Endothelial cell of umbilical vein (primary cell): ENCODE results near the gene PAGR1. TPM values are rescaled to one million over a fixed set of nuclear protein-coding genes. Genes with fewer than 3 reads are reported as not detected.

Experiments
- BruUV-seq: library from RNA; stranded (reverse); fragments of 400-500 nt; replicated peaks from 2 replicates; lab custom pipeline; 2021; lab: Mats Ljungman, UMichigan
- CTCF ChIA-PET: fragments of 300-600, 350-600 bp; sonication (Branson Sonifier 250); formaldehyde crosslinking; loops from one replicate; lab custom pipeline; 2021; ENCODE audit warnings: antibody characterized with exemption, inconsistent platforms; lab: Charles Lee
- POLR2A ChIA-PET: fragments of 300-600, 350-600 bp; sonication (Branson Sonifier 250); formaldehyde crosslinking; loops from one replicate; lab custom pipeline; 2021; ENCODE audit warnings: antibody characterized with exemption, inconsistent platforms; lab: Charles Lee
- DNase-seq: peaks from one replicate; pipeline ENCODE4 v3.0.0-alpha.2; 2011; ENCODE audit warnings: low read depth, low spot score
- FAIRE-seq: peaks from 2 replicates; lab custom pipeline; 2011; peaks lifted over from hg19 to GRCh38; lab: Jason Lieb, UNC
- H2AFZ ChIP-seq: 2 replicates; pipeline ENCODE4 v1.6.0; 2012; ENCODE audit warnings: low read depth, low read length, control low read depth, inconsistent platforms
- H3K27ac ChIP-seq: 2 replicates; pipeline ENCODE4 v1.5.1; 2011; ENCODE audit warnings: low read depth, mild to moderate bottlenecking, control low read depth, low read length, moderate library complexity; ENCODE audit not compliant: insufficient read depth
- H3K27me3 ChIP-seq, 2 experiments: 2 replicates each; pipeline versions ENCODE4 v1.6.0 to v1.6.1; 2011; ENCODE audit warnings: low read length in 2 of 2, mixed read lengths in 1 of 2; ENCODE audit not compliant: control insufficient read depth in 2 of 2, insufficient read depth in 2 of 2
- H3K36me3 ChIP-seq, 2 experiments: 2 replicates in 1 of 2; 3 replicates in 1 of 2; pipeline ENCODE4 v1.5.1; 2011; ENCODE audit warnings: low read length in 2 of 2, mild to moderate bottlenecking in 1 of 2, moderate library complexity in 1 of 2; ENCODE audit not compliant: control insufficient read depth in 2 of 2, insufficient read depth in 2 of 2; ENCODE audit errors: extremely low read depth in 1 of 2
- H3K4me1 ChIP-seq: 3 replicates; pipeline ENCODE4 v1.5.1; 2011; ENCODE audit warnings: mild to moderate bottlenecking, low read length; ENCODE audit not compliant: control insufficient read depth, insufficient read depth; ENCODE audit errors: extremely low read depth
- H3K4me2 ChIP-seq: 2 replicates; pipeline ENCODE4 v1.6.1; 2011; ENCODE audit warnings: low read length, control low read depth, mixed read lengths; ENCODE audit not compliant: insufficient read depth
- H3K4me3 ChIP-seq, 3 experiments: fragments of 200-600 bp in 1 of 3; sonication (generic), shearing (Covaris generic) in 1 of 3; replicated peaks in 1 of 3; 2 replicates each; pipeline ENCODE4 v1.5.1; 2011 to 2016; ENCODE audit warnings: control low read depth in 3 of 3, low read length in 3 of 3, mild to moderate bottlenecking in 2 of 3, inconsistent platforms in 1 of 3, low read depth in 1 of 3, moderate library complexity in 1 of 3; ENCODE audit not compliant: insufficient read depth in 1 of 3
- H3K79me2 ChIP-seq: 2 replicates; pipeline ENCODE4 v1.6.0; 2012; ENCODE audit warnings: low read length, inconsistent platforms; ENCODE audit not compliant: control insufficient read depth, insufficient read depth
- H3K9ac ChIP-seq: replicated peaks from 2 replicates; pipeline ENCODE3; 2011; ENCODE audit warnings: low read length, control low read depth; ENCODE audit not compliant: insufficient read depth; ENCODE audit errors: extremely low read depth
- H3K9me1 ChIP-seq: replicated peaks from 3 replicates; pipeline ENCODE4 v1.6.0; 2011; ENCODE audit warnings: mild to moderate bottlenecking, low read length; ENCODE audit not compliant: control insufficient read depth, insufficient read depth; ENCODE audit errors: extremely low read depth
- H3K9me3 ChIP-seq: replicated peaks from 2 replicates; pipeline ENCODE4 v1.5.1; 2012; ENCODE audit warnings: low read length, inconsistent platforms; ENCODE audit not compliant: control insufficient read depth, insufficient read depth
- H4K20me1 ChIP-seq: replicated peaks from 2 replicates; pipeline ENCODE3; 2011; ENCODE audit warnings: mild to moderate bottlenecking, low read length; ENCODE audit not compliant: control insufficient read depth, insufficient read depth; ENCODE audit errors: extremely low read depth
- EZH2 ChIP-seq: IDR thresholded peaks from 2 replicates; pipeline ENCODE4 v1.6.1; 2012; ENCODE audit warnings: borderline replicate concordance, low read depth, mild to moderate bottlenecking, moderate library complexity, low read length, inconsistent platforms; ENCODE audit not compliant: severe bottlenecking
- FOS ChIP-seq: IDR thresholded peaks from 2 replicates; pipeline ENCODE4 v1.6.1; 2011; ENCODE audit warnings: mild to moderate bottlenecking, low read length, moderate library complexity, borderline replicate concordance; ENCODE audit not compliant: insufficient read depth
- GATA2 ChIP-seq: IDR thresholded peaks from 2 replicates; pipeline ENCODE4 v1.7.0; 2011; ENCODE audit warnings: low read depth, mild to moderate bottlenecking, moderate library complexity, mixed read lengths, low read length; ENCODE audit not compliant: insufficient read length, insufficient read depth
- JUN ChIP-seq: IDR thresholded peaks from 2 replicates; pipeline ENCODE4 v1.6.1; 2011; ENCODE audit warnings: borderline replicate concordance, low read depth; ENCODE audit not compliant: insufficient read length, insufficient read depth
- MYC ChIP-seq: IDR thresholded peaks from one replicate; pipeline ENCODE4 v1.6.1; 2011; ENCODE audit warnings: mild to moderate bottlenecking, low read depth, low read length
- POLR2A ChIP-seq: IDR thresholded peaks from 2 replicates; pipeline ENCODE4 v1.6.1; 2012; ENCODE audit warnings: low read depth, mild to moderate bottlenecking, control low read depth, low read length
- POLR2AphosphoS5 ChIP-seq: IDR thresholded peaks from 2 replicates; pipeline ENCODE4 v1.6.1; 2012; ENCODE audit warnings: low read depth, mild to moderate bottlenecking, control low read depth, low read length, moderate library complexity; ENCODE audit not compliant: insufficient read depth
- dilution Hi-C: fragments of 300-500 bp; cut with MboI; formaldehyde crosslinking; loops from one replicate; pipeline ENCODE4 v1.15.0; 2019; ENCODE audit warnings: low sequenced_read_pairs; ENCODE audit not compliant: extremely low pct_ligation_motif_present
- intact Hi-C: fragments of 100-400 bp; cut with micrococcal nuclease; formaldehyde crosslinking; loops from one replicate; pipeline ENCODE4 v1.10.0; 2022
- polyA plus RNA-seq, 4 experiments: library from polyadenylated mRNA; depleted of rRNA in 3 of 4; stranded (reverse) in 3 of 4; unstranded in 1 of 4; fragments of >200 nt; gene quantifications; 2 replicates each; pipeline versions ENCODE4 v1.2.1 to v1.2.3, GENCODE V29; 2011 to 2012; ENCODE audit warnings: missing spikeins in 1 of 4
- total RNA-seq: library from RNA; stranded (reverse); gene quantifications from 2 replicates; pipeline ENCODE4 v1.2.3, GENCODE V29; 2021
- TF ChIP-seq, protein P1 (sequence below): IDR thresholded peaks from 2 replicates; pipeline ENCODE4 v1.6.1; 2011; ENCODE audit not compliant: insufficient read depth, insufficient read length
- TF ChIP-seq, protein P2 (sequence below), 2 donors: IDR thresholded peaks; 1 replicate in 1 of 2; 2 replicates in 1 of 2; pipeline ENCODE4 v1.5.1; 2011; ENCODE audit warnings: low read length in 2 of 2, mild to moderate bottlenecking in 2 of 2, moderate library complexity in 2 of 2, control low read depth in 1 of 2, inconsistent platforms in 1 of 2, low read depth in 1 of 2; ENCODE audit not compliant: insufficient read depth in 1 of 2; ENCODE audit errors: extremely low read depth in 1 of 2

Gene PAGR1
- total and polyA plus RNA-seq, 2 donors (not counting 3 experiments of a cell fraction or from before 2014, with no cell fraction given) = 15.9 to 26.3 TPM

DNA sequence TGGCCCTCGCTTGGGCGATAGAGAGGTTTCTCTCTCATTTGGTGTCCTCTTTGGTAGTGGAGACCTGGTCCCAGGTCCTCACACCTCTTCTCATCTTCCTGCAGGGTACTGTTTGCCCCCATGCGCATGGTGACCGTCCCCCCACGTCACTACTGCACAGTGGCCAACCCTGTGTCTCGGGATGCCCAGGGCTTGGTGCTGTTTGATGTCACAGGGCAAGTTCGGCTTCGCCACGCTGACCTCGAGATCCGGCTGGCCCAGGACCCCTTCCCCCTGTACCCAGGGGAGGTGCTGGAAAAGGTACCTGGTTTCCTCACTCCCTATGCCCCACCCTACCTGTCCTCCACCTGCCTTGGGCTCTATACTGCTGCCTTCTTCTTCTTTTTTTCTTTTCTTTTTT, 14.8 kb downstream of the PAGR1 start:
- DNase-seq (no peak), FAIRE-seq (no peak)
- no peaks in the 10 kb centered on the region for H3K27me3 ChIP-seq
- TF ChIP-seq MYC (no peak), FOS (no peak), POLR2A (no peak), JUN (no peak), EZH2 (no peak), POLR2AphosphoS5 (no peak), GATA2 (no peak)
- TF ChIP-seq, protein P1, sequence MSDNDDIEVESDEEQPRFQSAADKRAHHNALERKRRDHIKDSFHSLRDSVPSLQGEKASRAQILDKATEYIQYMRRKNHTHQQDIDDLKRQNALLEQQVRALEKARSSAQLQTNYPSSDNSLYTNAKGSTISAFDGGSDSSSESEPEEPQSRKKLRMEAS = no peak
- TF ChIP-seq, protein P2, sequence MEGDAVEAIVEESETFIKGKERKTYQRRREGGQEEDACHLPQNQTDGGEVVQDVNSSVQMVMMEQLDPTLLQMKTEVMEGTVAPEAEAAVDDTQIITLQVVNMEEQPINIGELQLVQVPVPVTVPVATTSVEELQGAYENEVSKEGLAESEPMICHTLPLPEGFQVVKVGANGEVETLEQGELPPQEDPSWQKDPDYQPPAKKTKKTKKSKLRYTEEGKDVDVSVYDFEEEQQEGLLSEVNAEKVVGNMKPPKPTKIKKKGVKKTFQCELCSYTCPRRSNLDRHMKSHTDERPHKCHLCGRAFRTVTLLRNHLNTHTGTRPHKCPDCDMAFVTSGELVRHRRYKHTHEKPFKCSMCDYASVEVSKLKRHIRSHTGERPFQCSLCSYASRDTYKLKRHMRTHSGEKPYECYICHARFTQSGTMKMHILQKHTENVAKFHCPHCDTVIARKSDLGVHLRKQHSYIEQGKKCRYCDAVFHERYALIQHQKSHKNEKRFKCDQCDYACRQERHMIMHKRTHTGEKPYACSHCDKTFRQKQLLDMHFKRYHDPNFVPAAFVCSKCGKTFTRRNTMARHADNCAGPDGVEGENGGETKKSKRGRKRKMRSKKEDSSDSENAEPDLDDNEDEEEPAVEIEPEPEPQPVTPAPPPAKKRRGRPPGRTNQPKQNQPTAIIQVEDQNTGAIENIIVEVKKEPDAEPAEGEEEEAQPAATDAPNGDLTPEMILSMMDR (IDR thresholded peaks at IDR 0.05; ENCODE audit: extremely low read depth in 1 of 2, insufficient read depth in 1 of 2, low read depth in 1 of 2, low read length in 2 of 2) = no peak
- H4K20me1 ChIP-seq = no peaks in the 10 kb centered on the region
- ChIA-PET CTCF (no interaction called here), POLR2A (no interaction called here)
- H2AFZ ChIP-seq = no peak overlapping the region
- H3K9me1 ChIP-seq = no peaks in the 10 kb centered on the region
- dilution Hi-C loops (no loop called here), intact Hi-C loops (no loop called here)
- H3K27ac ChIP-seq = no peak overlapping the region
- H3K9me3 ChIP-seq = no peaks in the 10 kb centered on the region
- BruUV-seq = no TSS peak
- H3K79me2 ChIP-seq = peaks cover 8% of the 10 kb centered on the region
- H3K36me3 ChIP-seq = peaks cover 0 to 14% of the 10 kb centered on the region in 2 experiments
- no peak overlapping the region for H3K4me2 ChIP-seq
- peaks cover 4% of the 10 kb centered on the region for H3K4me1 ChIP-seq
- no peak overlapping the region for H3K9ac ChIP-seq
- no peak overlapping the region for H3K4me3 ChIP-seq
